DMS 273 treated with DMSO at 0.1 percent for 48 hours (cell line): ENCODE results near the gene AKR1B15.
"Not testable (repeated sequence)": the region's sequence is repeated elsewhere in the genome, so short reads cannot be mapped to it uniquely, and the experiment has no call there.

ENCODE experiments used
- DNase-seq: peaks from one replicate; lab custom pipeline; 2025; lab: John Stamatoyannopoulos, UW

AKR1B15 gene

DNA sequence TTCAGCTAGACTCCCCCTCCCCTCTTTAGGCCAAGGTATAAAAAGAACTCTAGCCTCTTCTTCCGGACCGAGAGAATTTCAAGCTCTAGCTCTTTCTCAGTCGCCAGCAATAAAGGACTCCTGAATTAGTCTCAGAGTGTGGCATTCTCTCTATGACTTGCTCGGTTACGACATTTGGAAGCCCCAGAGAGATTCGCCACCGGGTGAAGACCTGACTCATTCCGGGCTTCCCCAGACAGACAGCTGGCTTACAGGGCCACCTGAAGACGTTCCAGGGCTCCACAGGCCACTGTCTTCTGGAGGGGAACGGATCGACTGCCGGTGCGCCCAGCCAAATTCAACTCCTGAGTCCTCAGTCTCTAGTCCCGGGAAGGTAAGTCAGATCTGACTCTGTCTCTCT, at the start of gene AKR1B15:
Gene AKR1B15, plus strand, starts transcription at position 234 of the 400 bp plus-strand sequence. CDS start 15,510 bp downstream, outside the sequence.
- no peak for DNase-seq

DNA sequence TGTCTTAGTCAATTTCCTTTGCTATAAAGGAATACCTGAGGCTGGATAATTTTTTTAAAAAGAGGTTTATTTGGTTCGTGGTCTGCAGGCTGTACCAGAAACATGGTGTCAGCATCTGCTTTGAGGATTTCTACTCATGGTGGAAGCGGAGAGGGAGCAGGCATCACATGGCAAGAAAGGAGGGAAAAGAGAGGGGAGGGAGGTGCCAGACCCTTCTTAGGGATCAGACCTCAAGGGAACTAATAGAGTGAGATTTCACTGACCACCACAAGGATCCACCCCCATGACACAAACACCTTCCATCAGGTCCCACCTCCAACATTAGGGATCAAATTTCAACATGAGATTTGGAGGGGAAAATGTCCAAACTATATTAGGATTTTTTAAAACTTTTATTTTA, 48.5 kb upstream of the AKR1B15 start:
- no peak for DNase-seq

DNA sequence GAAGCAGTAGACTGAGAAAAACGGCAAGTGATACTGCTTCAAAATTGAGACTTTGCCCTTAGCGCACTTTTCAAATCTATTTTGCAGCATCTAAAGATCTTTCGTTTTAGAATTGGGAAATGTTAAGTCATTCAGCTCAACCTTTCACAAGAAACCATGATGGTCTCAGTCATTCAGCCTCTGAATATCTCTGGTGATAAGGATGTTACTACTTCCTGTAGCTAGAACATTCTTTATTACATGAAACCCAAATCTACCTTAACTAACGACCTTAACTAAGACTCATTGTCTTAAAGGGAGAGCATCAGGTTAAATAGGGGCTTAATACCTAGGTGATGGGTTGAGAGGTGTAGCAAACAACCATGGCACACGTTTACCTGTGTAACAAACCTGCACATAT, 47.9 kb upstream of the AKR1B15 start:
- no peak for DNase-seq

DNA sequence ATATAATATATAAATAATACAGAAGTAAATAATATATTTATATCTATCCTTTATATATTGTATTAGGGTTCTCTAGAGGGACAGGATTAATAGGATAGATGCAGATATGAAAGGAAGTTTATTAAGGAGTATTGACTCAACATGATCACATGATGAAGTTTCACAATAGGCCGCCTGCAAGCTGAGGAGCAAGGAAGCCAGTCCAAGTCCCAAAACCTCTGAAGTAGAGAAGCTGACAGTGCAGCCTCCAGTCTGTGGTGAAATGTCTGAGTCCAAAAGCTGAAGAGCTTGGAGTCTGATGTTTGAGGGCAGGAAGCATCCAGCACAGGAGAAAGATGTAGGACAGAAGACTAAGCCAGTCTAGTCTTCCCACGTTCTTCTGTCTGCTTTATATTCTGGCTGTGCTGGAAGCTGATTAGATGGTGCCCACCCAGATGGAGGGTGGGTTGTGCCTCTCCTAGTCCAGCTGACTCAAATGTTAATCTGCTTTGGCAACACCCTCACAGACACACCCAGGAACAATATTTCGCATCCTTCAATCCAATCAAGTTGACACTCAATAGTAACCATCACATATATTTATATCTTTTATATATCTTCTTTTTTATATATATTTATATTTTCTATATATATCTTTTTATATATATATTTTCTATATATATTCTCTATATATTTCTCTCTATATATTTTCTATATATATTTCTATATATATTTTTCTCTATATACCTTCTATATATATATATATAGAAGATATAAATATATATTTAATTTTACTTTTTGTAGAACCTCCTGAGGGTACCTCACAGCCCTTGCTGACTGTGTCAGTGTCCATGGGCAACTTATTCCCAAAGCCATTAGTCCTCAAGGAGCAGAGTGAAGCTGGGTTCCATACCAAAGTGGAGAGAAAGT, 46.2 kb upstream of the AKR1B15 start:
- no peak for DNase-seq

DNA sequence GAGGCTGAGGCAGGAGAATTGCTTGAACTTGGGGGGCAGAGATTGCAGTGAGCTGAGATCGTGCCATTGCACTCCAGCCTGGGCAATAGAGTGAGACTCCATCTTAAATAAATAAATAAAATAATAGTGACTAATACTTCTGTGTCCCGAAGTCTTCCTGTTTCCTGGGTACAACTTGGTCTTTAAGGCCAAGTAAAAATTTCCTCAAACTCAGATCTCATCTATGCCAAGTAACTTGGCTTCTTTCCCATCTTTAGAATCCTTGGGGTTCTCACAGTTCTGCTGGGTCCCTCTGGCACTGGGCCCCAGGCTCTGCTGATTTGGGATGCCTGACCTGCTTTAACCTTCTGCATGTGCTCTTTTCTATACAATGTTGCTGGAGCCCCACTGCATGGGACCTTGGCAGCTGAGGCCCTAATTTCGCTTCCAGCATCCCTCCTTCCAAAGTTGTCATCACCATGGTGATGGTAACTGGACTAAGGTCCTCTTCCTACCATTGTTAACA, 44.2 kb upstream of the AKR1B15 start:
- DNase-seq, result no peak

DNA sequence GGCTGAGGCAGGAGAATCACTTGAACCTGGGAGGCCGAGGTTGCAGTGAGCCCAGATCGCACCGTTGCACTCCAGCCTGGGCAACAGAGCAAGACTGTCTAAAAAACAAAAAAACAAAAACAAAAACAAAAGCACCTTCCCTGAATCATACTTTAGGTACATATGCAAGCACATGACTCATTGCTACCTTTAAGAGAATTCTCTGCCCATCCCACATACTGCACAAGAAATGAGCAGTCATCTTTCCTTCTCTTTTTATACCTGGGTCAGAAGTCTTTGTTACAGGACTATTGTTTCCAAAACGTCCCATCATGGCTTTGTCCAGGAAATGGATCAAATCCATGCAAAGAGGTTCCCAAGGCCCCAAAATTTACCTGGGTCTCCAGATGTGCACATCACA, 43.1 kb upstream of the AKR1B15 start:
- no peak for DNase-seq

GRCh38 chr7:134509010-134509409, 39.9 kb upstream of the AKR1B15 start:
- DNase-seq, result no peak

- no peak for DNase-seq
Observed at GRCh38 chr7:134510646-134511045, 38.3 kb upstream of the AKR1B15 start.

- no peak for DNase-seq
Observed at GRCh38 chr7:134512271-134512670, 36.6 kb upstream of the AKR1B15 start.

DNA sequence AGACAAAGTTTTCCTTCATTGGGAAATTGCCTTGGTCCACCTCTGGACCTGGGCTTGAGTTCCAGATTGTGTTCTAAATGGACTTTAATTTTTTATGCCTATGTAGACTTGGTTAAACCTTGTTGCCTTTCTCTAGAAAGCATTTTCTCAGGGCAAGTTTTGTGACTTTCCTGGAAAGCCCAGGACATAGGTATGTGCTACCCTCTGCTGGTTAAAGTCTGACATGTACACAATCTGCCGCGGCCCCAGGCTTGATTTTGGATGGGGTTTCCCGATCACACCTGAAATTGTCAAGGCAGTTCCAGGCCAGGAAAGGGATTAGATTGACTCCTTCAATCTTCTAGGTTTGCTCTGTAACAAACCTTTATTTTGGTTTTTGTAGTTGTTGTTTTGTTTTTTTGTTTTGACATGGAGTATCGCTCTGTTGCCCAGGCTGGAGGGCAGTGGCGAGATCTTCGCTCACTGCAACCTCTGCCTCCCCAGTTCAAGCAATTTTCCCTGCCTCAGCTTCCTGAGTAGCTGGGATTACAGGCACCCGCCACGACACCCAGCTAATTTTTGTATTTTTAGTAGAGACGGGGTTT, 35.6 kb upstream of the AKR1B15 start:
- DNase-seq, result no peak

GRCh38 chr7:134514106-134514505, 34.8 kb upstream of the AKR1B15 start:
- no peak for DNase-seq

DNA sequence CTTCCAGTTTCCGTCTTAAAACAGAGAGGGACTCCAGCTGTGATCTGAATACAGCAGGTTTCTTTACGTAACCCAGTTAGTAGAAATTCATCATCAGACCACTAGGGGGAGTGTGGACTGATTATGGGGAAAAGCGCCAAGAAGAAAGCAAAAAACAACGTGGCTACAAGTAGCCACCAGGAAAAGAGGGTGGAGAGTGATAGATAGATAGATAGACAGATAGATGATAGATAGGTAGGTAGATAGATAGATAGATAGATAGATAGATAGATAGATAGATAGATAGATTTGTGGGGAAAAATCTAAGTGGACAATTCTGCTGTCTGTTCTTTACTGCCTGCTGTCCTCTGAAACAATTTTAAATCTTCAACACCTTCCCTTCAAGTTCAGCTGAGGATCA, 34.2 kb upstream of the AKR1B15 start:
- peak; percentile 59 for DNase-seq

DNA sequence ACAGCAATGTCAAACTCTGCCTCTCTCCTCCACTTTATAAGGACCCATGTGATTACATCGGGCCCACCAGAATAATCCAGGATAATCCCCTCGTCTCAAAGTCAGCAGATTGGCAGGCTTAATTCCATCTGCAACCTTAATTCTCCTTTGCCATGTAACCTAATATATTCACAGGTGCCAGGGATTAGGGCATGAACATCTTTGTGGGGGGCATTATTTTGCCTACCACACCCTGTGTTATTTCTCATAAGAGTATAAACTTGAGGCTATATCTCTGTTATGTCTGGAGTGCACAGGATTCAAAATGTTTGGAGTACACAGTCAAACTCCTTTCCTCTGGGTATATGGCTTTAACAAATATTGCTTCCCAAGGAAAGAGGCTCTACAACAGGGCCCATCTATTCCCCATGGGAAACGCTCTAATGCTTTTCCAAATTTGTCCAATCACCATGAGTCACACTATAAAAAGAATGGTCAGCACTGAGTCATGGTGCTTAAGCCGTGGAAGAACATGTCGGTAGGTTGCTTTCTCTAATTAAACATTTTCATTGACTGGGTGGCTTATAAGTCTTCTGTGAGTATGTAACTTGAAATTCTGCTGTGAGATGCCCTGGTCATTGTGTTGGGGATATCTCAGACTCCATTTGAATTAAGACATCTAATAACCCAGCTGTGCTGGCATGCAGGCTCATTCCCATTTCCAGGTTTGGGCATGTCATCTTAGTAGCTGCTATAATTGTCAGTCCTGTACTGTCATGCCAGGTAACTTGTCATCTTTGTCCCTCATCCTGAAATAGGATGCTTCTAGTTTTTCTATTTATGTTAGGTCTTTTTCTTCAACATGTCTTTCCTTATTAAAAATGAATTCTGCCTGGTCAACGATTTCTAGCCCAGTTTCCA, 33.1 kb upstream of the AKR1B15 start:
- no peak for DNase-seq

DNA sequence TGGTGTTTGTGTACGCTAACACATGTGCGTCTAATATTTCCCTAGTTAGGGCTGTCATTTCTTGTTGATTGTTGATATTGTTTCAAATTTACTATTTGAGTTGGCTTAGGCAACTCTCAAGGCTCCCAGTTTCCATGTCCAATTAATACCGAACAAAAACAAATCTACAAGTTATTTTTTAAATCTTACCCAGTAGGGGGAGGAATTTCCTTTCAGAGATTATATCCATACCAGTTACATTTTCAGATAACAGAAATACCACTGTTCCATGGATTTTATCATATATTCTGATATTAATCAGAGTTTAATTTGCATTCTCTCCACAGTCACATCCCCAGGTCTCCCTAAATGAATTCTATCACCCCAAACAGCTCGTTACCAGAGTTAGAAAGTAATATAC, 28.8 kb upstream of the AKR1B15 start:
- DNase-seq, result no peak

- DNase-seq, result no peak
Observed at GRCh38 chr7:134522601-134523000, 26.3 kb upstream of the AKR1B15 start.

GRCh38 chr7:134525449-134525848, 23.5 kb upstream of the AKR1B15 start:
- DNase-seq, result not testable (repeated sequence)

DNA sequence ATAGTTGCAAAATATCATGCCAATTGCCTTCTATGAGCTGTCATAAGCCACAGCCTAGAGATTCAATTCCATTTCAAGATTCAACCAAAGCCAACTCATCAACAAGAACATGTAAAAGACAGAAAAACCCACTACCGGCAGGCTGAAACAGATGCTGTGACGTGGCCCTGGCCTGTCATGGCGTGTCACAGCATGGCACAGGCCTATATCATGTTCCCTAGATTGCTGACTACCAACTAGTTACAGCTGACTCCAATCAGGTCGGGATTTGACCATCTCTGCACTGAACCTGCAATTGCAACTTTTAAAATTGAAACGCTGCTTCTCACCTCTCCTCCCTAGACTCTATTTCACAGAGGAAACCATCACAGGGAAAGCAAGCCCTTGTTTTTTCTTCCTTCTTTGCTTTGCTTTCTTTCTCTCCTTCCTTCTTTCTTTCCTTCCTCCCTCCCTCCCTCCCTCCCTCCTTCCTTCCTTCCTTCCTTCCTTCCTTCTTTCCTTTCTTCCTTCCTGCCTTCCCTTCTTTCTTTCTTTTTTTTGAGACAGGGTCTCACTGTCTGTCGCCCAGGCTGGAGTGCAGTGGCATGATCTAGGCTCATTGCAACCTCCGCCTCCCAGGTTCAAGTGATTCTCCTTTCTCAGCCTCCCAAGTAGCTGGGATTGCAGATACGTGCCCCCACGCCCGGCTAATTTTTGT, 22.2 kb upstream of the AKR1B15 start:
- peak; percentile 37 for DNase-seq

GRCh38 chr7:134527979-134528371, 20.9 kb upstream of the AKR1B15 start:
- peak; percentile 94 for DNase-seq

- peak; percentile 16 for DNase-seq
Observed at GRCh38 chr7:134528749-134529148, 20.2 kb upstream of the AKR1B15 start.

- no peak for DNase-seq
Observed at GRCh38 chr7:134530460-134530859, 18.4 kb upstream of the AKR1B15 start.

GRCh38 chr7:134532180-134532953, 16.5 kb upstream of the AKR1B15 start:
- DNase-seq, result no peak
